ENCODE results near the gene FXR1. TPM values are rescaled to one million over a fixed set of nuclear protein-coding genes. Genes with fewer than 3 reads are reported as not detected.

FXR1 gene
- total RNA-seq, 1 experiment from 2014 or later, result 245 TPM

- ChIA-PET POLR2A (no interaction called here), CTCF (no interaction called here)
- Mint-ChIP-seq H3K27ac (no peak overlapping the region), H3K4me3 (no peak overlapping the region), H3K36me3 (no peaks in the 10 kb centered on the region; the same call in 1 of the 2 replicates), H3K9me3 (peaks cover under 1% of the 10 kb centered on the region; the same call in 1 of the 2 replicates), H3K4me1 (no peaks in the 10 kb centered on the region), H3K27me3 (ENCODE audit: low read depth) (no peaks in the 10 kb centered on the region)
- no peak for TF ChIP-seq ZMAT4 (CRISPR knock-in tag; IDR thresholded peaks at IDR 0.05)
- no peak for TF ChIP-seq JAZF1 (CRISPR knock-in tag; IDR thresholded peaks at IDR 0.05)
- TF ChIP-seq E2F4 (CRISPR knock-in tag; IDR thresholded peaks at IDR 0.05; ENCODE audit: borderline replicate concordance, low read depth), result no peak
- TF ChIP-seq ELF4 (CRISPR knock-in tag; IDR thresholded peaks at IDR 0.05; ENCODE audit: low read depth), result no peak
- no peak for TF ChIP-seq USF2 (CRISPR knock-in tag; IDR thresholded peaks at IDR 0.05)
- ATAC-seq, result no peak
- no peak for DNase-seq (ENCODE audit: low spot score)
These were observed 105.2 kb downstream of the FXR1 start for GRCh38 chr3:181017690-181018089.

GRCh38 chr3:181025204-181025603 is 112.7 kb downstream of the FXR1 start:
- no peak for ATAC-seq
- ChIA-PET CTCF (no interaction called here), POLR2A (interaction anchor here (0.7 kb wide), 1 partner anchor 1828 kb away, joined by 7 read pairs; no protein-coding TSS in a partner anchor)
- no peaks in the 10 kb centered on the region for H3K27me3 Mint-ChIP-seq (ENCODE audit: low read depth)
- H3K36me3 Mint-ChIP-seq, result 0 out of 2 replicates have a peak, but pooled peaks cover 3% of the 10 kb centered on the region
- no peak for TF ChIP-seq ZNF396 (CRISPR knock-in tag; IDR thresholded peaks at IDR 0.05; ENCODE audit: borderline replicate concordance)
- no peak for TF ChIP-seq ZBTB43 (CRISPR knock-in tag; IDR thresholded peaks at IDR 0.05)
- TF ChIP-seq ZNF121 (CRISPR knock-in tag; IDR thresholded peaks at IDR 0.05), result no peak
- TF ChIP-seq USF2 (CRISPR knock-in tag; IDR thresholded peaks at IDR 0.05), result no peak
- TF ChIP-seq ATF2 (CRISPR knock-in tag; IDR thresholded peaks at IDR 0.05; ENCODE audit: borderline replicate concordance, low read depth), result no peak
- TF ChIP-seq NR3C1 (CRISPR knock-in tag; conservative IDR thresholded peaks at IDR 0.05; ENCODE audit: low read depth), result no peak
- TF ChIP-seq NFYB (CRISPR knock-in tag; conservative IDR thresholded peaks at IDR 0.05; ENCODE audit: low read depth), result no peak
- no peak for TF ChIP-seq ZNF671 (CRISPR knock-in tag; IDR thresholded peaks at IDR 0.05)
- TF ChIP-seq OVOL2 (CRISPR knock-in tag; IDR thresholded peaks at IDR 0.05; ENCODE audit: borderline replicate concordance), result no peak
- no peak for TF ChIP-seq SMAD4 (CRISPR knock-in tag; IDR thresholded peaks at IDR 0.05)
- no peak for TF ChIP-seq AR (CRISPR knock-in tag; IDR thresholded peaks at IDR 0.05)
- peaks cover 19% of the 10 kb centered on the region for H3K9me3 Mint-ChIP-seq
- no peaks in the 10 kb centered on the region for H3K4me1 Mint-ChIP-seq
- H3K27ac Mint-ChIP-seq, result no peak overlapping the region
- H3K4me3 Mint-ChIP-seq, result no peak overlapping the region
- no peak for DNase-seq (ENCODE audit: low spot score)
